Panc1 (cell line): Measurements from ENCODE around the gene SRRM3.
"Not testable (repeated sequence)": the region's sequence is repeated elsewhere in the genome, so short reads cannot be mapped to it uniquely, and the experiment has no call there.

Source experiments
- POLR2AphosphoS5 ChIP-seq: IDR thresholded peaks from 2 replicates; pipeline ENCODE4 v1.6.1; 2012; ENCODE audit warnings: mild to moderate bottlenecking, low read depth, low read length, moderate library complexity
- SIN3A ChIP-seq: IDR thresholded peaks from 2 replicates; pipeline ENCODE4 v1.6.1; 2012; ENCODE audit warnings: low read depth, mild to moderate bottlenecking, low read length, moderate library complexity, borderline replicate concordance; ENCODE audit not compliant: insufficient read depth
- TCF7L2 ChIP-seq: IDR thresholded peaks from 2 replicates; pipeline ENCODE4 v1.6.1; 2011; ENCODE audit warnings: mild to moderate bottlenecking, low read depth, low read length, inconsistent platforms
- TF ChIP-seq, protein P1 (sequence below): fragments of 450-650 bp; IDR thresholded peaks from 2 replicates; pipeline ENCODE4 v1.5.1; 2017; ENCODE audit warnings: mild to moderate bottlenecking
- TF ChIP-seq, protein P2 (sequence below), 2 experiments: IDR thresholded peaks; 2 replicates each; pipeline ENCODE4 v1.6.1; 2011 to 2012; ENCODE audit warnings: low read depth in 2 of 2, control low read depth in 1 of 2, low read length in 1 of 2, mild to moderate bottlenecking in 1 of 2, moderate library complexity in 1 of 2; ENCODE audit not compliant: insufficient read depth in 1 of 2

DNA sequence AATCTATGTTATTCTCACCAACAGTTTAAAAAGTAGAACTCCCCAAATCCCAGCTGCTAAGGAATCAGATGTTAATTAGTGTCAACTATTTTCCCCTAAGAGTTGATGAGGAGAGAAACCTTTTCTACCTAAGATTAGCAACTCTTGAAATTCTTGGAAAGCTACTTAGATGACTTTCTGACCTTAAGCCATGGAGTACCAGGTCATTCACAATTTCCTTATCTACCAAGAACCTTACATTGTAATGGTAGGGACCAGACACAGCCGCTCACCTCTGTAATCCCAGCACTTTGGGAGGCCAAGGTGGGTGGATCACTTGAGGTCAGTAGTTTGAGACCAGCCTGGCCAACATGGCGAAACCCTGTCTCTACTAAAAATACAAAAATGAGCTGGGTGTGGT lies 133.7 kb downstream of the SRRM3 start:
- TF ChIP-seq, protein P1, sequence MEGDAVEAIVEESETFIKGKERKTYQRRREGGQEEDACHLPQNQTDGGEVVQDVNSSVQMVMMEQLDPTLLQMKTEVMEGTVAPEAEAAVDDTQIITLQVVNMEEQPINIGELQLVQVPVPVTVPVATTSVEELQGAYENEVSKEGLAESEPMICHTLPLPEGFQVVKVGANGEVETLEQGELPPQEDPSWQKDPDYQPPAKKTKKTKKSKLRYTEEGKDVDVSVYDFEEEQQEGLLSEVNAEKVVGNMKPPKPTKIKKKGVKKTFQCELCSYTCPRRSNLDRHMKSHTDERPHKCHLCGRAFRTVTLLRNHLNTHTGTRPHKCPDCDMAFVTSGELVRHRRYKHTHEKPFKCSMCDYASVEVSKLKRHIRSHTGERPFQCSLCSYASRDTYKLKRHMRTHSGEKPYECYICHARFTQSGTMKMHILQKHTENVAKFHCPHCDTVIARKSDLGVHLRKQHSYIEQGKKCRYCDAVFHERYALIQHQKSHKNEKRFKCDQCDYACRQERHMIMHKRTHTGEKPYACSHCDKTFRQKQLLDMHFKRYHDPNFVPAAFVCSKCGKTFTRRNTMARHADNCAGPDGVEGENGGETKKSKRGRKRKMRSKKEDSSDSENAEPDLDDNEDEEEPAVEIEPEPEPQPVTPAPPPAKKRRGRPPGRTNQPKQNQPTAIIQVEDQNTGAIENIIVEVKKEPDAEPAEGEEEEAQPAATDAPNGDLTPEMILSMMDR = not testable (repeated sequence)
- TF ChIP-seq POLR2AphosphoS5, SIN3A, TCF7L2: not testable (repeated sequence)
- TF ChIP-seq, protein P2, sequence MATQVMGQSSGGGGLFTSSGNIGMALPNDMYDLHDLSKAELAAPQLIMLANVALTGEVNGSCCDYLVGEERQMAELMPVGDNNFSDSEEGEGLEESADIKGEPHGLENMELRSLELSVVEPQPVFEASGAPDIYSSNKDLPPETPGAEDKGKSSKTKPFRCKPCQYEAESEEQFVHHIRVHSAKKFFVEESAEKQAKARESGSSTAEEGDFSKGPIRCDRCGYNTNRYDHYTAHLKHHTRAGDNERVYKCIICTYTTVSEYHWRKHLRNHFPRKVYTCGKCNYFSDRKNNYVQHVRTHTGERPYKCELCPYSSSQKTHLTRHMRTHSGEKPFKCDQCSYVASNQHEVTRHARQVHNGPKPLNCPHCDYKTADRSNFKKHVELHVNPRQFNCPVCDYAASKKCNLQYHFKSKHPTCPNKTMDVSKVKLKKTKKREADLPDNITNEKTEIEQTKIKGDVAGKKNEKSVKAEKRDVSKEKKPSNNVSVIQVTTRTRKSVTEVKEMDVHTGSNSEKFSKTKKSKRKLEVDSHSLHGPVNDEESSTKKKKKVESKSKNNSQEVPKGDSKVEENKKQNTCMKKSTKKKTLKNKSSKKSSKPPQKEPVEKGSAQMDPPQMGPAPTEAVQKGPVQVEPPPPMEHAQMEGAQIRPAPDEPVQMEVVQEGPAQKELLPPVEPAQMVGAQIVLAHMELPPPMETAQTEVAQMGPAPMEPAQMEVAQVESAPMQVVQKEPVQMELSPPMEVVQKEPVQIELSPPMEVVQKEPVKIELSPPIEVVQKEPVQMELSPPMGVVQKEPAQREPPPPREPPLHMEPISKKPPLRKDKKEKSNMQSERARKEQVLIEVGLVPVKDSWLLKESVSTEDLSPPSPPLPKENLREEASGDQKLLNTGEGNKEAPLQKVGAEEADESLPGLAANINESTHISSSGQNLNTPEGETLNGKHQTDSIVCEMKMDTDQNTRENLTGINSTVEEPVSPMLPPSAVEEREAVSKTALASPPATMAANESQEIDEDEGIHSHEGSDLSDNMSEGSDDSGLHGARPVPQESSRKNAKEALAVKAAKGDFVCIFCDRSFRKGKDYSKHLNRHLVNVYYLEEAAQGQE (IDR thresholded peaks at IDR 0.05; ENCODE audit: insufficient read depth in 1 of 2, low read depth in 2 of 2, low read length in 1 of 2) = not testable (repeated sequence)
